ENCODE data around the gene TNMD. TPM values are rescaled to one million over a fixed set of nuclear protein-coding genes. Genes with fewer than 3 reads are reported as not detected.

The TNMD gene
- total and polyA plus RNA-seq, 10 of the 15 experiments (the other 5 are each of a cell fraction or from before 2014, with no cell fraction given): not detected

DNA sequence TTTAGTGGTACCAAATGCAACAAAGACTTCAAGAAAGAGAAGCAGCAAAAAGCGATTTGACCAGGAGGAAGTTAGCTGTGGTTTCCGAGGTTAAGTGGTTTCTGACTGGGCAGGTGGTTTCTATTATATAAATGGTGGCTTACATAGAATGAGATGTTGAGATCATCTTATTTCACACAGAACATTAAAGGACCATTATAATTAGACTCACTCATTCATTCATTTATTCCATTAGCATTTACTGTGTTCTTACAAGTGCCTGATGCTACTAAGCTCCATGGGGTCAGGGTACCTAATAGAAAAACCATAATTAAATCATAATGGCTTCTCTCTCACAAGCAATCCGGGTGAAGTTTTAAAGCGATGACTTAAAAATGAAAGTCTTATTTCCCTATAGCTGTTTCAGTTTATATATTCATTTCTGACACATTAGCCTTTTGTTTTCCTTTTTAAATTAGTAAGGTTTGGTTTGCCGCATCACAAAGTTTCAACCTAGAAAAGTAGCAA is 41.3 kb downstream of the TNMD start (continued):
- TF ChIP-seq, protein P1, sequence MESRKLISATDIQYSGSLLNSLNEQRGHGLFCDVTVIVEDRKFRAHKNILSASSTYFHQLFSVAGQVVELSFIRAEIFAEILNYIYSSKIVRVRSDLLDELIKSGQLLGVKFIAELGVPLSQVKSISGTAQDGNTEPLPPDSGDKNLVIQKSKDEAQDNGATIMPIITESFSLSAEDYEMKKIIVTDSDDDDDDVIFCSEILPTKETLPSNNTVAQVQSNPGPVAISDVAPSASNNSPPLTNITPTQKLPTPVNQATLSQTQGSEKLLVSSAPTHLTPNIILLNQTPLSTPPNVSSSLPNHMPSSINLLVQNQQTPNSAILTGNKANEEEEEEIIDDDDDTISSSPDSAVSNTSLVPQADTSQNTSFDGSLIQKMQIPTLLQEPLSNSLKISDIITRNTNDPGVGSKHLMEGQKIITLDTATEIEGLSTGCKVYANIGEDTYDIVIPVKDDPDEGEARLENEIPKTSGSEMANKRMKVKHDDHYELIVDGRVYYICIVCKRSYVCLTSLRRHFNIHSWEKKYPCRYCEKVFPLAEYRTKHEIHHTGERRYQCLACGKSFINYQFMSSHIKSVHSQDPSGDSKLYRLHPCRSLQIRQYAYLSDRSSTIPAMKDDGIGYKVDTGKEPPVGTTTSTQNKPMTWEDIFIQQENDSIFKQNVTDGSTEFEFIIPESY (IDR thresholded peaks at IDR 0.05): no peak
- TF ChIP-seq RAD21 (IDR thresholded peaks at IDR 0.05; ENCODE audit: insufficient read depth, low read depth, low read length) (no peak), ASH2L (IDR thresholded peaks at IDR 0.05; ENCODE audit: borderline replicate concordance, low read depth) (no peak), ZNF274 (IDR thresholded peaks at IDR 0.05; ENCODE audit: insufficient read depth, insufficient read length) (no peak), ATF2 (IDR thresholded peaks at IDR 0.05; ENCODE audit: low read length) (peak; percentile 91), SMAD1 (IDR thresholded peaks at IDR 0.05; ENCODE audit: low read depth, partially characterized antibody) (no peak), ATF3 (IDR thresholded peaks at IDR 0.05; ENCODE audit: borderline replicate concordance, extremely low read depth, low read depth, low read length) (no peak), SIX5 (IDR thresholded peaks at IDR 0.05; ENCODE audit: low read depth, low read length, severe bottlenecking) (no peak), ZBTB4 (CRISPR knock-in tag; IDR thresholded peaks at IDR 0.05) (no peak), STAT1 (conservative IDR thresholded peaks at IDR 0.05) (no peak), MYC (IDR thresholded peaks at IDR 0.05; ENCODE audit: insufficient read depth, insufficient read length, insufficient replicate concordance, low read length, severe bottlenecking) (no peak), NR2C2 (IDR thresholded peaks at IDR 0.05; ENCODE audit: borderline replicate concordance, control insufficient read depth, insufficient read length, low read depth) (no peak), ETV6 (conservative IDR thresholded peaks at IDR 0.05 in 1 of 2, IDR thresholded peaks at IDR 0.05 in 1 of 2; ENCODE audit: borderline replicate concordance in 1 of 2, low read depth in 1 of 2) (peak in 1 of 2 experiments; percentile 97; a peak in 2 of 4 replicates), SP1 (IDR thresholded peaks at IDR 0.05; ENCODE audit: low read depth, low read length) (no peak), ZNF207 (IDR thresholded peaks at IDR 0.05; ENCODE audit: borderline replicate concordance) (no peak)

Data from GM12878 (cell line).